A673 (cell line): ENCODE data around the gene CEMIP. TPM values are rescaled to one million over a fixed set of nuclear protein-coding genes. Genes with fewer than 3 reads are reported as not detected.

Experiments used
- BruUV-seq: library from RNA; stranded (reverse); fragments of 400-500 nt; replicated peaks from 2 replicates; lab custom pipeline; 2021; lab: Mats Ljungman, UMichigan
- CTCF ChIA-PET: fragments of 300-600 bp; sonication (Branson Sonifier 250); formaldehyde crosslinking; loops from one replicate; lab custom pipeline; 2022; ENCODE audit warnings: antibody characterized with exemption; lab: Charles Lee
- POLR2A ChIA-PET: fragments of 300-600 bp; sonication (Branson Sonifier 250); formaldehyde crosslinking; loops from one replicate; lab custom pipeline; 2022; ENCODE audit warnings: antibody characterized with exemption; ENCODE audit not compliant: low non-redundant PET; lab: Charles Lee
- DNase-seq: peaks from one replicate; pipeline ENCODE4 v3.0.0-alpha.2; 2015; ENCODE audit warnings: low spot score
- H3K27ac ChIP-seq: fragments of 200-600 bp; sonication (generic); 2 replicates; pipeline ENCODE4 v1.5.1; 2016; ENCODE audit warnings: mixed run types, low read depth, mild to moderate bottlenecking, mixed read lengths, antibody characterized with exemption, low read length; ENCODE audit not compliant: poor library complexity, severe bottlenecking
- H3K27me3 ChIP-seq: fragments of 200-600 bp; sonication (generic); replicated peaks from 2 replicates; pipeline ENCODE4 v1.6.1; 2017; ENCODE audit warnings: mixed run types, low read depth, mild to moderate bottlenecking, mixed read lengths, antibody characterized with exemption, low read length; ENCODE audit not compliant: insufficient read depth, poor library complexity
- H3K36me3 ChIP-seq: fragments of 200-600 bp; sonication (generic); 2 replicates; pipeline ENCODE4 v1.6.1; 2016; ENCODE audit warnings: mixed run types, mild to moderate bottlenecking, mixed read lengths, antibody characterized with exemption, low read length; ENCODE audit not compliant: insufficient read depth, poor library complexity, severe bottlenecking
- H3K4me1 ChIP-seq: fragments of 200-600 bp; sonication (generic); 2 replicates; pipeline ENCODE4 v1.6.1; 2017; ENCODE audit warnings: mixed run types, mild to moderate bottlenecking, mixed read lengths, antibody characterized with exemption, low read length; ENCODE audit not compliant: insufficient read depth, poor library complexity, severe bottlenecking
- H3K4me3 ChIP-seq: fragments of 200-600 bp; sonication (generic); 2 replicates; pipeline ENCODE4 v1.5.1; 2016; ENCODE audit warnings: low read depth, mixed run types, mild to moderate bottlenecking, mixed read lengths, low read length; ENCODE audit not compliant: poor library complexity, severe bottlenecking
- H3K9me3 ChIP-seq: fragments of 200-600 bp; sonication (generic); 2 replicates; pipeline ENCODE4 v1.6.1; 2016; ENCODE audit warnings: mixed run types, low read depth, mild to moderate bottlenecking, mixed read lengths, antibody characterized with exemption, low read length; ENCODE audit not compliant: poor library complexity, severe bottlenecking
- CTCF ChIP-seq: fragments of 300-800, 200-600 bp; sonication (generic); conservative IDR thresholded peaks from 2 replicates; pipeline ENCODE4 v1.5.1; 2017; ENCODE audit warnings: low read depth, mild to moderate bottlenecking, antibody characterized with exemption, low read length, moderate library complexity, mixed read lengths
- EZH2 ChIP-seq: fragments of 200-600 bp; sonication (generic); IDR thresholded peaks from 2 replicates; pipeline ENCODE4 v1.6.1; 2017; ENCODE audit warnings: borderline replicate concordance, low read depth, mild to moderate bottlenecking, mixed read lengths, antibody characterized with exemption, low read length; ENCODE audit not compliant: poor library complexity, severe bottlenecking
- intact Hi-C: fragments of 100-400 bp; cut with micrococcal nuclease; formaldehyde crosslinking; loops from one replicate; pipeline ENCODE4 v1.10.0; 2022; ENCODE audit not compliant: unreplicated experiment
- total RNA-seq: library from RNA; stranded (reverse); gene quantifications from 2 replicates; pipeline ENCODE4 v1.2.3, GENCODE V29; 2021

Gene CEMIP
- total RNA-seq, 1 experiment from 2014 or later: not detected

DNA sequence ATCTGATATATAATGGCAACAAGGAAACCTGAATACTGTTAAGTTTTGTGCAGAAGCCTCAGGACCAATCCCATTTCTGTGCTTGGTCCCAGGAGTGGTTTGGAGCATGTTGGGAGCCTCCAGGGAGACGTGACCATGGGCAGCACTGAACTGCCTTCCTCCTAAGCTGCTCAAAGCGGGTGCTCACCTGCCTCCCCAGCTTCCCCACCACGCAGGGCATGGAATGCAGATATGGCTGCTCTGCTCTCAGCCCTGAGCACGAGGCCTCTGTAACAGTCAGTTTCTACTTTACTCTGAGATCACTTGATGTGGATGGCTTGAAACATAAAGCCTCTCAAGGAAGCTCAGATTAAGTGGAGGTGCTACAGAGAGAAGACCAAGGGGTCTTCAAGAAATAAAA lies 161.2 kb downstream of the CEMIP start:
- TF ChIP-seq EZH2 (no peak), CTCF (no peak)
- BruUV-seq: no TSS peak
- Histone ChIP-seq H3K9me3 (no peaks in the 10 kb centered on the region), H3K36me3 (no peaks in the 10 kb centered on the region), H3K4me3 (no peak overlapping the region), H3K27ac (no peak overlapping the region), H3K27me3 (no peaks in the 10 kb centered on the region), H3K4me1 (no peaks in the 10 kb centered on the region)
- DNase-seq: no peak
- ChIA-PET POLR2A (no interaction called here), CTCF (no interaction called here)
- intact Hi-C loops: no loop called here

- ChIA-PET POLR2A (no interaction called here), CTCF (no interaction called here)
- Histone ChIP-seq H3K36me3 (no peaks in the 10 kb centered on the region), H3K27me3 (no peaks in the 10 kb centered on the region), H3K4me3 (no peak overlapping the region), H3K27ac (no peak overlapping the region), H3K9me3 (no peaks in the 10 kb centered on the region), H3K4me1 (no peaks in the 10 kb centered on the region)
- no TSS peak for BruUV-seq
- no peak for DNase-seq
- intact Hi-C loops: no loop called here
- TF ChIP-seq CTCF (no peak), EZH2 (no peak)
Measured at GRCh38 chr15:80940851-80941250, 161.7 kb downstream of the CEMIP start.

DNA sequence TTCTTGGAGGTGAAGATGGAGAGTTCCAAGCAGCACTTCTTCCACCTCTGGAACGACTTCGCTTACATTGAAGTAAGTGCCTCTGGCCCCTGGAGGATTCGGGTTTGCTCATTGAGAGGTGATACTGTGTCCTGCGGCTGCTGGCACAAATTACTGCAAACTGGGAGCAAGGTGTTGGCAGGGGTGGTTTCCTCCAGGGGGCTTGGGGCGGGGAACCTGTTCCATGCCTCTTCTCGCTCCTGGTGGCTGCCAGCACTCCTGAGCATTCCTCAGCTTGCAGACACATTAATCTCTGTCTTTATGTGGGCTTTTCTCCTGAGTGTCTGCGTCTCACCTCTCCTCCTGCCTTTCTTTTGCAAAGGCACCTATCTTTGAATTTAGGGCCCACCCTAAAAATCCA lies 163.1 kb downstream of the CEMIP start:
- no peak overlapping the region for H3K4me3 ChIP-seq
- no peaks in the 10 kb centered on the region for H3K27me3 ChIP-seq
- intact Hi-C loops: no loop called here
- no peaks in the 10 kb centered on the region for H3K4me1 ChIP-seq
- ChIA-PET POLR2A (no interaction called here), CTCF (no interaction called here)
- no peaks in the 10 kb centered on the region for H3K9me3 ChIP-seq
- BruUV-seq: no TSS peak
- DNase-seq: no peak
- H3K36me3 ChIP-seq: peaks cover 3% of the 10 kb centered on the region
- TF ChIP-seq CTCF (no peak), EZH2 (no peak)
- H3K27ac ChIP-seq: no peak overlapping the region
